Neutrophil (primary cell): ENCODE data around the gene KCTD7.
A peak's percentile ranks its signal among the peaks of the same experiment; 100 is the strongest.
"Not testable (repeated sequence)": the region's sequence is repeated elsewhere in the genome, so short reads cannot be mapped to it uniquely, and the experiment has no call there.

Experiments
- H3K27ac ChIP-seq: fragments of 200-600 bp; sonication (generic); 2 replicates; pipeline ENCODE4 v1.5.1; 2016; ENCODE audit warnings: mild to moderate bottlenecking, moderate library complexity
- H3K27me3 ChIP-seq: fragments of 200-600 bp; sonication (generic); 2 replicates; pipeline ENCODE4 v1.6.0; 2016; ENCODE audit warnings: mild to moderate bottlenecking
- H3K36me3 ChIP-seq: fragments of 200-600 bp; sonication (generic); 2 replicates; pipeline ENCODE4 v1.5.1; 2017
- H3K4me1 ChIP-seq, 2 experiments: fragments of 200-600 bp in 1 of 2; sonication (generic) in 1 of 2; 1 replicate in 1 of 2; 2 replicates in 1 of 2; pipeline versions ENCODE4 v1.5.1 to v1.6.1; 2013 to 2016; ENCODE audit warnings: low read depth in 1 of 2, low read length in 1 of 2, mild to moderate bottlenecking in 1 of 2, moderate library complexity in 1 of 2; ENCODE audit not compliant: control insufficient read depth in 1 of 2, insufficient read depth in 1 of 2
- H3K4me3 ChIP-seq, 2 experiments: fragments of 200-600 bp in 1 of 2; sonication (generic) in 1 of 2; 1 replicate in 1 of 2; 2 replicates in 1 of 2; pipeline ENCODE4 v1.5.1; 2013 to 2016; ENCODE audit warnings: low read depth in 1 of 2, low read length in 1 of 2, mild to moderate bottlenecking in 1 of 2, moderate library complexity in 1 of 2
- H3K9me3 ChIP-seq: fragments of 200-600 bp; sonication (generic); 2 replicates; pipeline ENCODE4 v1.5.1; 2016
- TF ChIP-seq, protein P1 (sequence below): fragments of 200-600 bp; sonication (generic); IDR thresholded peaks from 2 replicates; pipeline ENCODE4 v1.5.1; 2016; ENCODE audit warnings: antibody characterized with exemption

Gene KCTD7

GRCh38 chr7:66681491-66682349 is 53.0 kb downstream of the KCTD7 start:
- H3K27ac ChIP-seq = peak overlapping the region; percentile 93
- peaks cover 15 to 18% of the 10 kb centered on the region in 2 experiments for H3K4me1 ChIP-seq
- H3K27me3 ChIP-seq = no peaks in the 10 kb centered on the region
- H3K9me3 ChIP-seq = no peaks in the 10 kb centered on the region
- H3K36me3 ChIP-seq = no peaks in the 10 kb centered on the region
- TF ChIP-seq, protein P1, sequence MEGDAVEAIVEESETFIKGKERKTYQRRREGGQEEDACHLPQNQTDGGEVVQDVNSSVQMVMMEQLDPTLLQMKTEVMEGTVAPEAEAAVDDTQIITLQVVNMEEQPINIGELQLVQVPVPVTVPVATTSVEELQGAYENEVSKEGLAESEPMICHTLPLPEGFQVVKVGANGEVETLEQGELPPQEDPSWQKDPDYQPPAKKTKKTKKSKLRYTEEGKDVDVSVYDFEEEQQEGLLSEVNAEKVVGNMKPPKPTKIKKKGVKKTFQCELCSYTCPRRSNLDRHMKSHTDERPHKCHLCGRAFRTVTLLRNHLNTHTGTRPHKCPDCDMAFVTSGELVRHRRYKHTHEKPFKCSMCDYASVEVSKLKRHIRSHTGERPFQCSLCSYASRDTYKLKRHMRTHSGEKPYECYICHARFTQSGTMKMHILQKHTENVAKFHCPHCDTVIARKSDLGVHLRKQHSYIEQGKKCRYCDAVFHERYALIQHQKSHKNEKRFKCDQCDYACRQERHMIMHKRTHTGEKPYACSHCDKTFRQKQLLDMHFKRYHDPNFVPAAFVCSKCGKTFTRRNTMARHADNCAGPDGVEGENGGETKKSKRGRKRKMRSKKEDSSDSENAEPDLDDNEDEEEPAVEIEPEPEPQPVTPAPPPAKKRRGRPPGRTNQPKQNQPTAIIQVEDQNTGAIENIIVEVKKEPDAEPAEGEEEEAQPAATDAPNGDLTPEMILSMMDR = peak; percentile 37
- H3K4me3 ChIP-seq = peak overlapping the region; percentile 88 to 96

DNA sequence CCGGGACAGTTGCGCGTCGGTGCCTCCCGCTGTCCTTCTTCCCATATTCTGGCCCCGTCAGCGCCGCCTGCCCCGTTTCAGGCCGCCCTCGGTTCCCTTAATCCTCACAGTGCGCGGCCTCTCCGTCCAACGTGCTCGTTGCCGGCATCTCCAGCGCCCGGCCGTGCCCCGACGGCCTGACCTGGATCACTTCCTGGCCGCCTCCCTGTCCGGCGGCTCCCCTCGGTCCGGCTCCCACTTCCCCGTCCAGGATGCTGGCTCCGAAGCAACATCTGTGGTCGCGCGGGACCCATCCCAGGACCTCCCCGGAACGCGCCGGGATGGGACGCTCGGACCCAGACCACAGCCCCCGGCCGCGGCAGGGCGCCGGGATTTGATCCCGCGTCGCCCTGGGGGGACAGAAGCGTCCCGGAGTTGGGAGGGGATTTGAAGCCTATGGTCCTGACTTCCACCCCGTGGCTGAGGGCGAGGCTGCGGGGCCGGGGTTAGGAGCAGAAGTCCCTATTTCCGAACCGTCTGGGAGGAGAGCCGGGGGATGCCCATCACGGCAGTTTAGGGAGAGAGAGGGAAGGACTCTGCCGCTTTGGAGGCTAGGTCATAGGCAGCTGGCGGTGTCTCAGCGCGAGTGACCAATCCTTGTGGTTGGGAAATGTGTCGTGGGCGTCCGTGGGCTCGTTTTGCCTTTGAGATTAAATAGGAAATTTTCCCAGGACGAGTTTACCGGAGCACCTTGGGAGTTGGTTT is 53.8 kb downstream of the KCTD7 start:
- Histone ChIP-seq H3K9me3 (no peaks in the 10 kb centered on the region), H3K27me3 (no peaks in the 10 kb centered on the region), H3K36me3 (no peaks in the 10 kb centered on the region), H3K4me3 (peak overlapping the region; percentile 88 to 96), H3K4me1 (peaks cover 15 to 18% of the 10 kb centered on the region in 2 experiments), H3K27ac (peak overlapping the region; percentile 93)
- TF ChIP-seq, protein P1 = no peak

- peak overlapping the region; percentile 88 to 96 for H3K4me3 ChIP-seq
- H3K9me3 ChIP-seq, H3K27ac ChIP-seq, H3K27me3 ChIP-seq, H3K36me3 ChIP-seq: not testable (repeated sequence)
- peaks cover 15 to 18% of the 10 kb centered on the region in 2 experiments for H3K4me1 ChIP-seq
Measured at GRCh38 chr7:66683094-66683769, 54.6 kb downstream of the KCTD7 start.

- H3K27ac ChIP-seq = no peak overlapping the region
Measured at GRCh38 chr7:66683770-66684123, 55.1 kb downstream of the KCTD7 start.

GRCh38 chr7:66685663-66686062 is 57.0 kb downstream of the KCTD7 start:
- H3K4me3 ChIP-seq = not testable (repeated sequence)

More at GRCh38 chr7:66683770-66684123, 55.1 kb downstream of the KCTD7 start:
- Histone ChIP-seq H3K4me3 (no peak overlapping the region), H3K4me1 (peaks cover 15 to 18% of the 10 kb centered on the region in 2 experiments), H3K27me3 (no peaks in the 10 kb centered on the region), H3K9me3 (no peaks in the 10 kb centered on the region), H3K36me3 (no peaks in the 10 kb centered on the region)
- TF ChIP-seq, protein P1 = no peak

DNA sequence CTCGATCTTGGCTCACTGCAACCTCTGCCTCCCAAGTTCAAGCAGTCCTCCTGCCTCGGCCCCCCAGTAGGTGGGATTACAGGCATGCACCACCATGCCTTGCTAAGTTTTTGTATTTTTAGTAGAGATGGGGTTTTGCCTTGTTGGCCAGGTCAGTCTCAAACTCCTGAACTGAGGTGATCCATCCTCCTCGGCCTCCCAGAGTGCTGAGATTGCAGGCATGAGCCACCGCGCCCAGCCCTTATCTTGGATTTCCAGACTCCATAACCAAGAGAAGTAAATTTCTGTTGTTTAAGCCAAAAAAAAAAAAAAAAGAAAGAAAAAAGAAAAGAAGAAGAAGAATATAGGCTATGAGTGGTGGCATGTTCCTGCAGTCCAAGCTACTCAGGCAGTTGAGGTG is 58.5 kb downstream of the KCTD7 start:
- TF ChIP-seq, protein P1 = no peak
- Histone ChIP-seq H3K4me3 (no peak overlapping the region), H3K27ac (no peak overlapping the region), H3K4me1 (peaks cover 10 to 12% of the 10 kb centered on the region in 2 experiments), H3K27me3 (no peaks in the 10 kb centered on the region), H3K9me3 (no peaks in the 10 kb centered on the region), H3K36me3 (no peaks in the 10 kb centered on the region)

More at GRCh38 chr7:66685663-66686062, 57.0 kb downstream of the KCTD7 start:
- not testable (repeated sequence) for H3K27ac ChIP-seq, H3K9me3 ChIP-seq, H3K36me3 ChIP-seq, H3K27me3 ChIP-seq
- peaks cover 15 to 18% of the 10 kb centered on the region in 2 experiments for H3K4me1 ChIP-seq

DNA sequence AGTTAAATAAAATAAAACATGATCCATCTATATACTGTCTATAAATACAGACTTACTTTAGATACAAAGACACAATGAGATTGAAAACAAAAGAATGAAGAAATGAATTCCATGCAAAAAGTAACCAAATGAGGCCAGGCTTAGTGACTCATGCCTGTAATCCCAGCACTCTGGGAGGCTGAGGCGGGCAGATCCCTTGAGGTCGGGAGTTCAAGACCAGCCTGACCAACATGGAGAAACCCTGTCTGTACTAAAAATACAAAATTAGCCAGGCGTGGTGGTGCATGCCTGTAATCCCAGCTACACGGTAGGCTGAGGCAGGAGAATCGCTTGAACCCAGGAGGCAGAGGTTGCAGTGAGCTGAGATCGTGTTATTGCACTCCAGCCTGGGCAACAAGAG is 59.0 kb downstream of the KCTD7 start:
- H3K4me1 ChIP-seq, H3K27ac ChIP-seq, H3K27me3 ChIP-seq, H3K4me3 ChIP-seq, H3K36me3 ChIP-seq, H3K9me3 ChIP-seq: not testable (repeated sequence)
